ENCODE results near the gene FAXDC2. TPM values are rescaled to one million over a fixed set of nuclear protein-coding genes. Genes with fewer than 3 reads are reported as not detected.
A peak's percentile ranks its signal among the peaks of the same experiment; 100 is the strongest.

Gene FAXDC2
- total and polyA plus RNA-seq, 2 of the 13 experiments (the other 11 are each of a cell fraction or from before 2014, with no cell fraction given): 4.7 to 58.8 TPM

DNA sequence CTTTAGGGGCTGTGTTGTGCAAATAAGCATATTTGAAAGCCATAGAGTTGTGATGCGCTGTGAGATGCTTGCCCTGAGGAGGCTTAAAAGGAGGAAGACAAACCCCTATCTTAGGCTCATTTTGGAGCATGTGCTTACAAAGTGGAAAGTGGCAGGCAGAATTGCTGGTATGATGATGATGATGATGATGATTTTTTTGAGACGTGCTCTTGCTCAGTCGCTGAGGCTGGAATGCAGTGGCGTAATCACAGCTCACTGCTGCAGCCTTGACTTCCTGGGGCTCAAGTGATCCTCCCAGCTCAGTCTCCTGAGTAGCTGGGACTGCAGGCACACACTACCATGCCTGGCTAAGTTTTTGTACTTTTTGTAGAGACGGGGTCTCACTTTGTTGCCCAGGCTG lies 9.7 kb upstream of the FAXDC2 start (continued):
- TF ChIP-seq, protein P1, sequence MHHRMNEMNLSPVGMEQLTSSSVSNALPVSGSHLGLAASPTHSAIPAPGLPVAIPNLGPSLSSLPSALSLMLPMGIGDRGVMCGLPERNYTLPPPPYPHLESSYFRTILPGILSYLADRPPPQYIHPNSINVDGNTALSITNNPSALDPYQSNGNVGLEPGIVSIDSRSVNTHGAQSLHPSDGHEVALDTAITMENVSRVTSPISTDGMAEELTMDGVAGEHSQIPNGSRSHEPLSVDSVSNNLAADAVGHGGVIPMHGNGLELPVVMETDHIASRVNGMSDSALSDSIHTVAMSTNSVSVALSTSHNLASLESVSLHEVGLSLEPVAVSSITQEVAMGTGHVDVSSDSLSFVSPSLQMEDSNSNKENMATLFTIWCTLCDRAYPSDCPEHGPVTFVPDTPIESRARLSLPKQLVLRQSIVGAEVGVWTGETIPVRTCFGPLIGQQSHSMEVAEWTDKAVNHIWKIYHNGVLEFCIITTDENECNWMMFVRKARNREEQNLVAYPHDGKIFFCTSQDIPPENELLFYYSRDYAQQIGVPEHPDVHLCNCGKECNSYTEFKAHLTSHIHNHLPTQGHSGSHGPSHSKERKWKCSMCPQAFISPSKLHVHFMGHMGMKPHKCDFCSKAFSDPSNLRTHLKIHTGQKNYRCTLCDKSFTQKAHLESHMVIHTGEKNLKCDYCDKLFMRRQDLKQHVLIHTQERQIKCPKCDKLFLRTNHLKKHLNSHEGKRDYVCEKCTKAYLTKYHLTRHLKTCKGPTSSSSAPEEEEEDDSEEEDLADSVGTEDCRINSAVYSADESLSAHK (CRISPR knock-in tag; IDR thresholded peaks at IDR 0.05; ENCODE audit: borderline replicate concordance): no peak
- TF ChIP-seq ZKSCAN5 (CRISPR knock-in tag; IDR thresholded peaks at IDR 0.05) (no peak), TBX2 (CRISPR knock-in tag; IDR thresholded peaks at IDR 0.05; ENCODE audit: borderline replicate concordance) (0 out of 2 replicates have a peak, but pooled peaks have one; percentile 21), PPARG (CRISPR knock-in tag; conservative IDR thresholded peaks at IDR 0.05) (0 out of 2 replicates have a peak, but pooled peaks have one; percentile 15), ZNF652 (CRISPR knock-in tag; IDR thresholded peaks at IDR 0.05; ENCODE audit: borderline replicate concordance, low read depth) (no peak; the same call in 1 of the 2 replicates), ZNF430 (CRISPR knock-in tag; IDR thresholded peaks at IDR 0.05) (no peak), MIER3 (CRISPR knock-in tag; IDR thresholded peaks at IDR 0.05; ENCODE audit: borderline replicate concordance) (no peak), HOXA5 (CRISPR knock-in tag; IDR thresholded peaks at IDR 0.05) (no peak), XBP1 (CRISPR knock-in tag; IDR thresholded peaks at IDR 0.05) (no peak), MTF2 (CRISPR knock-in tag; IDR thresholded peaks at IDR 0.05; ENCODE audit: borderline replicate concordance) (no peak), ASH2L (IDR thresholded peaks at IDR 0.05; ENCODE audit: insufficient read length, low read depth, low read length) (no peak)
- TF ChIP-seq, protein P2, sequence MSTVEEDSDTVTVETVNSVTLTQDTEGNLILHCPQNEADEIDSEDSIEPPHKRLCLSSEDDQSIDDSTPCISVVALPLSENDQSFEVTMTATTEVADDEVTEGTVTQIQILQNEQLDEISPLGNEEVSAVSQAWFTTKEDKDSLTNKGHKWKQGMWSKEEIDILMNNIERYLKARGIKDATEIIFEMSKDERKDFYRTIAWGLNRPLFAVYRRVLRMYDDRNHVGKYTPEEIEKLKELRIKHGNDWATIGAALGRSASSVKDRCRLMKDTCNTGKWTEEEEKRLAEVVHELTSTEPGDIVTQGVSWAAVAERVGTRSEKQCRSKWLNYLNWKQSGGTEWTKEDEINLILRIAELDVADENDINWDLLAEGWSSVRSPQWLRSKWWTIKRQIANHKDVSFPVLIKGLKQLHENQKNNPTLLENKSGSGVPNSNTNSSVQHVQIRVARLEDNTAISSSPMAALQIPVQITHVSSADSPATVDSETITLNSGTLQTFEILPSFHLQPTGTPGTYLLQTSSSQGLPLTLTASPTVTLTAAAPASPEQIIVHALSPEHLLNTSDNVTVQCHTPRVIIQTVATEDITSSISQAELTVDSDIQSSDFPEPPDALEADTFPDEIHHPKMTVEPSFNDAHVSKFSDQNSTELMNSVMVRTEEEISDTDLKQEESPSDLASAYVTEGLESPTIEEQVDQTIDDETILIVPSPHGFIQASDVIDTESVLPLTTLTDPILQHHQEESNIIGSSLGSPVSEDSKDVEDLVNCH (CRISPR knock-in tag; IDR thresholded peaks at IDR 0.05): no peak
- TF ChIP-seq, protein P3, sequence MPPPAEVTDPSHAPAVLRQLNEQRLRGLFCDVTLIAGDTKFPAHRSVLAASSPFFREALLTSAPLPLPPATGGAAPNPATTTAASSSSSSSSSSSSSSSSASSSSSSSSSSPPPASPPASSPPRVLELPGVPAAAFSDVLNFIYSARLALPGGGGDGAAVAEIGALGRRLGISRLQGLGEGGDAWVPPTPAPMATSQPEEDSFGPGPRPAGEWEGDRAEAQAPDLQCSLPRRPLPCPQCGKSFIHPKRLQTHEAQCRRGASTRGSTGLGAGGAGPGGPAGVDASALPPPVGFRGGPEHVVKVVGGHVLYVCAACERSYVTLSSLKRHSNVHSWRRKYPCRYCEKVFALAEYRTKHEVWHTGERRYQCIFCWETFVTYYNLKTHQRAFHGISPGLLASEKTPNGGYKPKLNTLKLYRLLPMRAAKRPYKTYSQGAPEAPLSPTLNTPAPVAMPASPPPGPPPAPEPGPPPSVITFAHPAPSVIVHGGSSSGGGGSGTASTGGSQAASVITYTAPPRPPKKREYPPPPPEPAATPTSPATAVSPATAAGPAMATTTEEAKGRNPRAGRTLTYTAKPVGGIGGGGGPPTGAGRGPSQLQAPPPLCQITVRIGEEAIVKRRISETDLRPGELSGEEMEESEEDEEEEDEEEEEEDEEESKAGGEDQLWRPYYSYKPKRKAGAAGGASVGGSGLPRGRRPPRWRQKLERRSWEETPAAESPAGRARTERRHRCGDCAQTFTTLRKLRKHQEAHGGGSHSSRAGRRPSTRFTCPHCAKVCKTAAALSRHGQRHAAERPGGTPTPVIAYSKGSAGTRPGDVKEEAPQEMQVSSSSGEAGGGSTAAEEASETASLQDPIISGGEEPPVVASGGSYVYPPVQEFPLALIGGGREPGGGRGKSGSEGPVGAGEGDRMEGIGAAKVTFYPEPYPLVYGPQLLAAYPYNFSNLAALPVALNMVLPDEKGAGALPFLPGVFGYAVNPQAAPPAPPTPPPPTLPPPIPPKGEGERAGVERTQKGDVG (CRISPR knock-in tag; IDR thresholded peaks at IDR 0.05; ENCODE audit: borderline replicate concordance): no peak
- TF ChIP-seq, protein P4, sequence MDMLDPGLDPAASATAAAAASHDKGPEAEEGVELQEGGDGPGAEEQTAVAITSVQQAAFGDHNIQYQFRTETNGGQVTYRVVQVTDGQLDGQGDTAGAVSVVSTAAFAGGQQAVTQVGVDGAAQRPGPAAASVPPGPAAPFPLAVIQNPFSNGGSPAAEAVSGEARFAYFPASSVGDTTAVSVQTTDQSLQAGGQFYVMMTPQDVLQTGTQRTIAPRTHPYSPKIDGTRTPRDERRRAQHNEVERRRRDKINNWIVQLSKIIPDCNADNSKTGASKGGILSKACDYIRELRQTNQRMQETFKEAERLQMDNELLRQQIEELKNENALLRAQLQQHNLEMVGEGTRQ (IDR thresholded peaks at IDR 0.05; ENCODE audit: low read depth, low read length): no peak
- TF ChIP-seq, protein P4 (CRISPR knock-in tag; IDR thresholded peaks at IDR 0.05; ENCODE audit: borderline replicate concordance): no peak
- TF ChIP-seq, protein P5, sequence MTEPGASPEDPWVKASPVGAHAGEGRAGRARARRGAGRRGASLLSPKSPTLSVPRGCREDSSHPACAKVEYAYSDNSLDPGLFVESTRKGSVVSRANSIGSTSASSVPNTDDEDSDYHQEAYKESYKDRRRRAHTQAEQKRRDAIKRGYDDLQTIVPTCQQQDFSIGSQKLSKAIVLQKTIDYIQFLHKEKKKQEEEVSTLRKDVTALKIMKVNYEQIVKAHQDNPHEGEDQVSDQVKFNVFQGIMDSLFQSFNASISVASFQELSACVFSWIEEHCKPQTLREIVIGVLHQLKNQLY (CRISPR knock-in tag; IDR thresholded peaks at IDR 0.05): no peak
- TF ChIP-seq, protein P6, sequence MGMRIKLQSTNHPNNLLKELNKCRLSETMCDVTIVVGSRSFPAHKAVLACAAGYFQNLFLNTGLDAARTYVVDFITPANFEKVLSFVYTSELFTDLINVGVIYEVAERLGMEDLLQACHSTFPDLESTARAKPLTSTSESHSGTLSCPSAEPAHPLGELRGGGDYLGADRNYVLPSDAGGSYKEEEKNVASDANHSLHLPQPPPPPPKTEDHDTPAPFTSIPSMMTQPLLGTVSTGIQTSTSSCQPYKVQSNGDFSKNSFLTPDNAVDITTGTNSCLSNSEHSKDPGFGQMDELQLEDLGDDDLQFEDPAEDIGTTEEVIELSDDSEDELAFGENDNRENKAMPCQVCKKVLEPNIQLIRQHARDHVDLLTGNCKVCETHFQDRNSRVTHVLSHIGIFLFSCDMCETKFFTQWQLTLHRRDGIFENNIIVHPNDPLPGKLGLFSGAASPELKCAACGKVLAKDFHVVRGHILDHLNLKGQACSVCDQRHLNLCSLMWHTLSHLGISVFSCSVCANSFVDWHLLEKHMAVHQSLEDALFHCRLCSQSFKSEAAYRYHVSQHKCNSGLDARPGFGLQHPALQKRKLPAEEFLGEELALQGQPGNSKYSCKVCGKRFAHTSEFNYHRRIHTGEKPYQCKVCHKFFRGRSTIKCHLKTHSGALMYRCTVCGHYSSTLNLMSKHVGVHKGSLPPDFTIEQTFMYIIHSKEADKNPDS (CRISPR knock-in tag; IDR thresholded peaks at IDR 0.05): no peak

Data from HepG2 (cell line).